Spleen (tissue), 13 donors: Measurements from ENCODE around the gene NR1D2. TPM values are rescaled to one million over a fixed set of nuclear protein-coding genes. Genes with fewer than 3 reads are reported as not detected.
A peak's percentile ranks its signal among the peaks of the same experiment; 100 is the strongest.

Experiments used
- DNase-seq: peaks from one replicate; pipeline ENCODE4 v3.0.0-alpha.2; 2020
- H3K27ac ChIP-seq, 8 donors: fragments of 200-600 bp; sonication (generic) in 7 of 8; 1 replicate in 4 of 8; 2 replicates in 4 of 8; pipeline versions ENCODE4 v1.5.0 to v1.8.0; 2016 to 2021; ENCODE audit warnings: inconsistent platforms in 4 of 8, mild to moderate bottlenecking in 4 of 8, moderate library complexity in 1 of 8
- H3K27me3 ChIP-seq, 7 donors: fragments of 200-600 bp; sonication (generic) in 6 of 7; replicated peaks in 1 of 7; 1 replicate in 4 of 7; 2 replicates in 3 of 7; pipeline versions ENCODE4 v1.5.0 to v1.8.0; 2016 to 2021; ENCODE audit warnings: inconsistent platforms in 3 of 7, mild to moderate bottlenecking in 1 of 7
- H3K36me3 ChIP-seq, 6 donors: fragments of 200-600 bp; sonication (generic) in 5 of 6; 1 replicate in 4 of 6; 2 replicates in 2 of 6; pipeline versions ENCODE4 v1.5.0 to v1.8.0; 2016 to 2021; ENCODE audit warnings: inconsistent platforms in 2 of 6
- H3K4me1 ChIP-seq, 6 donors: fragments of 200-600 bp; sonication (generic) in 5 of 6; 1 replicate in 3 of 6; 2 replicates in 3 of 6; pipeline versions ENCODE4 v1.5.0 to v1.8.0; 2016 to 2021; ENCODE audit warnings: inconsistent platforms in 3 of 6
- H3K4me3 ChIP-seq, 8 donors: fragments of 200-600 bp; sonication (generic) in 7 of 8; 1 replicate in 4 of 8; 2 replicates in 4 of 8; pipeline versions ENCODE4 v1.5.0 to v1.8.0; 2016 to 2021; ENCODE audit warnings: inconsistent platforms in 4 of 8, mild to moderate bottlenecking in 4 of 8, moderate library complexity in 2 of 8
- H3K9me3 ChIP-seq, 8 donors: fragments of 200-600 bp; sonication (generic) in 7 of 8; 1 replicate in 4 of 8; 2 replicates in 4 of 8; pipeline versions ENCODE4 v1.5.0 to v1.8.0; 2016 to 2021; ENCODE audit warnings: inconsistent platforms in 4 of 8
- CTCF ChIP-seq, 11 experiments: fragments of 200-600 bp in 7 of 11; fragments of 450-650 bp in 4 of 11; sonication (generic) in 4 of 11; IDR thresholded peaks in 8 of 11; conservative IDR thresholded peaks in 3 of 11; 1 replicate in 7 of 11; 2 replicates in 4 of 11; pipeline versions ENCODE4 v1.4.0 to v1.8.0; 2016 to 2021; ENCODE audit warnings: antibody characterized with exemption in 11 of 11, inconsistent platforms in 4 of 11, mild to moderate bottlenecking in 1 of 11
- POLR2A ChIP-seq, 3 donors: fragments of 450-650 bp; IDR thresholded peaks; one replicate each; pipeline ENCODE4 v1.5.1; 2017; ENCODE audit warnings: antibody characterized with exemption in 3 of 3, mild to moderate bottlenecking in 1 of 3
- POLR2AphosphoS5 ChIP-seq, 3 donors: sonication (generic); formaldehyde crosslinking; IDR thresholded peaks; one replicate each; pipeline ENCODE4 v1.5.1; 2017; ENCODE audit warnings: antibody characterized with exemption in 3 of 3
- WGBS, 5 donors: extraction: QIAGEN DNeasy Blood & Tissue Kit in 3 of 5; methylation state at CpG; one replicate each; pipeline versions ENCODE4 v1.1.5 to v1.1.7; 2013 to 2018; 5-methylcytosine and 5-hydroxymethylcytosine counted together
- intact Hi-C: fragments of 100-400 bp; cut with DNase I; formaldehyde crosslinking; loops from one replicate; pipeline ENCODE4 v1.15.0; 2023; ENCODE audit warnings: low total_unique reads
- long read RNA-seq, 2 donors: transcript quantifications; one replicate each; lab custom pipeline, GENCODE V29; 2026
- polyA plus RNA-seq, 3 donors: library from polyadenylated mRNA; stranded (reverse); fragments of 200-250 nt; gene quantifications; one replicate each; pipeline ENCODE4 v1.2.1, GENCODE V29; 2013
- total RNA-seq, 7 donors: library from RNA; depleted of rRNA in 3 of 7; stranded (reverse); fragments of >200 nt in 3 of 7; fragmentation: NEBNext Ultra II Directional in 4 of 7; extraction: Animal tissue kit (Norgen Biotek cat#: 25700) in 4 of 7; gene quantifications; one replicate each; pipeline versions ENCODE4 v1.1.0 to v1.2.1, GENCODE V29; 2016 to 2021
- donor health status: healthy with polysubstance abuse.
- donor health status: DM: no; HTN: no; CAD: no; lungs with moderate emphysema.
- donor health status: DM: no; HTN: no; CAD: no.
- donor health status: Bipolar disorder and iron deficiency.
- donor health status: healthy.
- donor health status: DM: no; HTN: no; CAD: no.
- donor health status: DM: yes; HTN: yes; CAD: no.

The NR1D2 gene
- total RNA-seq (10 to 100 TPM; 20.4 to 44.4 (median 39.5) TPM), polyA plus RNA-seq (10 to 100 TPM in 1 of 3 donors, 1 to 10 TPM in 2; 6.1 to 10.7 (median 7.3) TPM)
- long read RNA-seq, donor 1, full-length matches to known transcripts, result 1 of 1 reads
- long read RNA-seq, donor 1, partial matches to known transcripts, result 0 of 1 reads
- long read RNA-seq, donor 1, other reads (novel, unspliced or antisense), result 0 of 1 reads
- long read RNA-seq, donor 2, full-length matches to known transcripts, result 2 of 2 reads
- long read RNA-seq, donor 2, partial matches to known transcripts, result 0 of 2 reads
- long read RNA-seq, donor 2, other reads (novel, unspliced or antisense), result 0 of 2 reads

GRCh38 chr3:23944861-23945662 lies at the start of gene NR1D2:
TSS of gene NR1D2 (plus strand) at chr3:23945286. CDS start at chr3:23945579, 293 bp downstream.
- Histone ChIP-seq H3K27me3 (no peaks in the 10 kb centered on the region), H3K4me1 (peaks cover 10 to 51% (median 42%) of the 10 kb centered on the region in 6 donors), H3K27ac (peak within 1 kb of the TSS; percentile 84 to 99 (median 96)), H3K36me3 (no peaks in the 10 kb centered on the region), H3K4me3 (peak within 1 kb of the TSS; percentile 68 to 93 (median 82)), H3K9me3 (no peaks in the 10 kb centered on the region)
- intact Hi-C loops, result loop anchor here (2.0 kb wide), 1 partner anchor 26 kb away; no protein-coding TSS in a partner anchor
- TF ChIP-seq POLR2A (IDR thresholded peaks at IDR 0.05) (peak in 2 of 3 donors; percentile 74 to 79), CTCF (IDR thresholded peaks at IDR 0.05 in 8 of 11, conservative IDR thresholded peaks at IDR 0.05 in 3 of 11) (peak in 3 of 11 experiments; percentile 9 to 12 (median 9)), POLR2AphosphoS5 (IDR thresholded peaks at IDR 0.05) (peak; percentile 90 to 92 (median 91))
- 0 to 1% (median 1%) methylated on average over 42 to 88 of the region's 88 CpGs for WGBS, 5 donors
- DNase-seq, result peak; percentile 97

- H3K36me3 ChIP-seq, result peaks cover 0 to 71% (median 22%) of the 10 kb centered on the region in 6 donors
- no peaks in the 10 kb centered on the region for H3K27me3 ChIP-seq
- whole genome bisulfite sequencing, 5 donors, result 85 to 90% (median 87%) methylated on average over 6 of the region's 6 CpGs
- H3K4me3 ChIP-seq, result no peak overlapping the region
- no peaks in the 10 kb centered on the region for H3K9me3 ChIP-seq
- no peak for TF ChIP-seq POLR2AphosphoS5 (IDR thresholded peaks at IDR 0.05)
- no peak for TF ChIP-seq POLR2A (IDR thresholded peaks at IDR 0.05)
- TF ChIP-seq CTCF (IDR thresholded peaks at IDR 0.05 in 8 of 11, conservative IDR thresholded peaks at IDR 0.05 in 3 of 11), result no peak
- intact Hi-C loops, result no loop called here
- no peak for DNase-seq
- no peaks in the 10 kb centered on the region for H3K4me1 ChIP-seq
- H3K27ac ChIP-seq, result no peak overlapping the region
Measured at GRCh38 chr3:23900744-23901143, 44.3 kb upstream of the NR1D2 start.

GRCh38 chr3:23904545-23904944 lies 40.5 kb upstream of the NR1D2 start:
- no peaks in the 10 kb centered on the region for H3K9me3 ChIP-seq
- no peaks in the 10 kb centered on the region for H3K27me3 ChIP-seq
- H3K27ac ChIP-seq, result no peak overlapping the region
- intact Hi-C loops, result no loop called here
- H3K4me3 ChIP-seq, result no peak overlapping the region
- no peaks in the 10 kb centered on the region for H3K4me1 ChIP-seq
- DNase-seq, result no peak
- TF ChIP-seq CTCF (IDR thresholded peaks at IDR 0.05 in 8 of 11, conservative IDR thresholded peaks at IDR 0.05 in 3 of 11) (no peak), POLR2A (IDR thresholded peaks at IDR 0.05) (no peak), POLR2AphosphoS5 (IDR thresholded peaks at IDR 0.05) (no peak)
- peaks cover 0 to 61% (median 12%) of the 10 kb centered on the region in 6 donors for H3K36me3 ChIP-seq

GRCh38 chr3:23909341-23909740 lies 35.7 kb upstream of the NR1D2 start:
- DNase-seq, result no peak
- WGBS, 5 donors, result 84 to 95% (median 89%) methylated on average over 7 of the region's 7 CpGs
- TF ChIP-seq POLR2A (IDR thresholded peaks at IDR 0.05), result no peak
- no peak for TF ChIP-seq CTCF (IDR thresholded peaks at IDR 0.05 in 8 of 11, conservative IDR thresholded peaks at IDR 0.05 in 3 of 11)
- no peak for TF ChIP-seq POLR2AphosphoS5 (IDR thresholded peaks at IDR 0.05)

More at GRCh38 chr3:23909341-23909740, 35.7 kb upstream of the NR1D2 start:
- Histone ChIP-seq H3K27me3 (no peaks in the 10 kb centered on the region), H3K9me3 (no peaks in the 10 kb centered on the region), H3K36me3 (peaks cover 0 to 45% (median 6%) of the 10 kb centered on the region in 6 donors), H3K27ac (no peak overlapping the region), H3K4me1 (peaks cover 0 to 4% (median 0%) of the 10 kb centered on the region in 6 donors), H3K4me3 (no peak overlapping the region)
- intact Hi-C loops, result no loop called here
